ENCODE data around the gene IFITM10. TPM values are rescaled to one million over a fixed set of nuclear protein-coding genes. Genes with fewer than 3 reads are reported as not detected.
"Not testable (repeated sequence)": the region's sequence is repeated elsewhere in the genome, so short reads cannot be mapped to it uniquely, and the experiment has no call there.

Gene IFITM10
- total RNA-seq, 2 donors from 2014 or later = 0.27 to 0.76 TPM

- no peak for DNase-seq
- intact Hi-C loops (cut with DNase I) = no loop called here
- ATAC-seq = no peak
Observed at GRCh38 chr11:1701091-1701807, 49.1 kb downstream of the IFITM10 start.

- ATAC-seq (no peak), DNase-seq (no peak)
- intact Hi-C loops (cut with DNase I) = no loop called here
Observed at GRCh38 chr11:1699771-1700170, 50.6 kb downstream of the IFITM10 start.

GRCh38 chr11:1696608-1697570 lies 53.5 kb downstream of the IFITM10 start, which contains the start of gene KRTAP5-6:
TSS of gene KRTAP5-6 (plus strand) at chr11:1697195. CDS start at chr11:1697246, 51 bp downstream.
- no peak for DNase-seq
- intact Hi-C loops (cut with DNase I) = no loop called here
- ATAC-seq = no peak

- intact Hi-C loops (cut with DNase I) = loop anchor here in 1 of 2 donors (2.0 kb wide), 2 partner anchors 137 to 457 kb away; no protein-coding TSS in a partner anchor
- ATAC-seq (no peak), DNase-seq (no peak)
Observed at GRCh38 chr11:1695548-1696108, 54.8 kb downstream of the IFITM10 start.

GRCh38 chr11:1694846-1695547 lies 55.4 kb downstream of the IFITM10 start:
- DNase-seq (no peak), ATAC-seq (no peak)
- intact Hi-C loops (cut with DNase I) = loop anchor here (1.0 to 5.0 kb wide), 5 partner anchors 43 to 458 kb away; no protein-coding TSS in a partner anchor

GRCh38 chr11:1694064-1694845 lies 56.1 kb downstream of the IFITM10 start:
- intact Hi-C loops (cut with DNase I) = loop anchor here (1.0 to 5.0 kb wide), 5 partner anchors 42 to 459 kb away; no protein-coding TSS in a partner anchor
- DNase-seq = peak; percentile 88
- ATAC-seq = peak; percentile 97

GRCh38 chr11:1693327-1694063 lies 56.9 kb downstream of the IFITM10 start:
- peak; percentile 80 for DNase-seq
- ATAC-seq = peak; percentile 88 to 89
- intact Hi-C loops (cut with DNase I) = loop anchor here (1.0 to 5.0 kb wide), 5 partner anchors 41 to 459 kb away; no protein-coding TSS in a partner anchor

GRCh38 chr11:1692708-1693326 lies 57.6 kb downstream of the IFITM10 start:
- intact Hi-C loops (cut with DNase I) = loop anchor here (5.0 kb wide), 2 partner anchors 41 to 459 kb away; no protein-coding TSS in a partner anchor
- DNase-seq (no peak), ATAC-seq (no peak)

GRCh38 chr11:1691878-1692707 lies 58.3 kb downstream of the IFITM10 start:
- intact Hi-C loops (cut with DNase I) = loop anchor here (5.0 kb wide), 2 partner anchors 40 to 460 kb away; no protein-coding TSS in a partner anchor
- DNase-seq (no peak), ATAC-seq (no peak)

- intact Hi-C loops (cut with DNase I) = loop anchor here (5.0 kb wide), 2 partner anchors 39 to 461 kb away; no protein-coding TSS in a partner anchor
- DNase-seq (no peak), ATAC-seq (no peak)
Observed at GRCh38 chr11:1691026-1691877, 59.1 kb downstream of the IFITM10 start.

GRCh38 chr11:1690167-1691025 lies 60.0 kb downstream of the IFITM10 start:
- DNase-seq (no peak), ATAC-seq (no peak)
- intact Hi-C loops (cut with DNase I) = loop anchor here (5.0 kb wide), 2 partner anchors 38 to 462 kb away; no protein-coding TSS in a partner anchor

- ATAC-seq, DNase-seq: not testable (repeated sequence)
- intact Hi-C loops (cut with DNase I) = loop anchor here (5.0 kb wide), 2 partner anchors 37 to 463 kb away; no protein-coding TSS in a partner anchor
Observed at GRCh38 chr11:1689250-1690166, 60.9 kb downstream of the IFITM10 start.

Data from left cardiac atrium (tissue), 4 donors.